WERI-Rb-1 (cell line): ENCODE measurements around the gene SOCS2.

ENCODE experiments used
- DNase-seq: peaks from one replicate; pipeline ENCODE4 v3.0.0-alpha.2; 2020
- H3K27ac ChIP-seq: fragments of 250-450 bp; sonication (Bioruptor Pico); 2 replicates; pipeline ENCODE4 v1.5.1; 2020; ENCODE audit warnings: mild to moderate bottlenecking, moderate library complexity
- H3K27me3 ChIP-seq: fragments of 250-450 bp; sonication (Bioruptor Pico); 2 replicates; pipeline ENCODE4 v1.5.1; 2021; ENCODE audit warnings: mild to moderate bottlenecking, low read depth, moderate library complexity; ENCODE audit not compliant: insufficient read depth, severe bottlenecking
- H3K36me3 ChIP-seq: fragments of 250-450 bp; sonication (Bioruptor Pico); 2 replicates; pipeline ENCODE4 v1.5.1; 2020; ENCODE audit warnings: mild to moderate bottlenecking, moderate library complexity
- H3K4me3 ChIP-seq: 2 replicates; pipeline ENCODE4 v1.5.1; 2011; ENCODE audit warnings: low read depth, mild to moderate bottlenecking, control low read depth, low read length
- H3K9me3 ChIP-seq: fragments of 250-450 bp; sonication (Bioruptor Pico); 2 replicates; pipeline ENCODE4 v1.5.1; 2021; ENCODE audit warnings: mild to moderate bottlenecking, moderate library complexity; ENCODE audit not compliant: severe bottlenecking
- TF ChIP-seq, protein P1 (sequence below): IDR thresholded peaks from 2 replicates; pipeline ENCODE4 v1.5.1; 2011; ENCODE audit warnings: low read depth, mild to moderate bottlenecking, control low read depth, inconsistent platforms, low read length

SOCS2 gene

DNA sequence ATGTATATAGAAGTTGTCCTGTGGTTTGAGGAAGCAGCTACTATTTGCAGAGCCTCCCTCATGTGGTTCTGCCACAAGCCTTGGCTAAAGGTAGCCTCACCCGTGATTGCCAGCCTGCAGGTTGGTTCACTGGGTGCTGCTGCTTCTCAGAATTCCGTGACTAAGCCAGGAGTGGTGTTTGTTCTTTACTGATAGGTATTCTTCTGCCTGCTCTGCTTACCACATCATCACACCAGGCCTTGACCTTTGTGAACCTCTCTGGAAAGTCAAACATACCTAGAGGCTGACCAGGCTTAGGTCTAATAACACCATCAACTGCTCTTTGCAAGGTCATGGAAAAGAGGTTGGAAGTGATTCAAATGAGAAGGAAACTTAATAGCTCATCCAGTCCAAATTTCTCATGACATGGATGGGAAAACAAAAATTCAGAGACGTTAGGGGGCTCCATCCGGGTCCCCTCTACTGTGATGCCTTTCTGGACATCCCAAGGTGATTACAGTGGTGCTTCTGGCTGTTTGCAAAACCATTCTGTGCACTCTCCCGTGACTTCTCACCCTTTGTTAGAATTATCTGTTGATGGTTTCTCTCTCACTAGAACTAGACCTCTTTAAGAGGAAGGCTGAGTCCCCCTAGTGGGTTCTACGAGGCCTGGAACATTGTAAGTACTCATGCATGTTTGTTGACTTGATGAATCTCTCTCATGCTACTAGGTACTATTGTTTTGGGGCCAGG lies 8.5 kb upstream of the SOCS2 start:
- no peaks in the 10 kb centered on the region for H3K27me3 ChIP-seq
- no peaks in the 10 kb centered on the region for H3K36me3 ChIP-seq
- TF ChIP-seq, protein P1, sequence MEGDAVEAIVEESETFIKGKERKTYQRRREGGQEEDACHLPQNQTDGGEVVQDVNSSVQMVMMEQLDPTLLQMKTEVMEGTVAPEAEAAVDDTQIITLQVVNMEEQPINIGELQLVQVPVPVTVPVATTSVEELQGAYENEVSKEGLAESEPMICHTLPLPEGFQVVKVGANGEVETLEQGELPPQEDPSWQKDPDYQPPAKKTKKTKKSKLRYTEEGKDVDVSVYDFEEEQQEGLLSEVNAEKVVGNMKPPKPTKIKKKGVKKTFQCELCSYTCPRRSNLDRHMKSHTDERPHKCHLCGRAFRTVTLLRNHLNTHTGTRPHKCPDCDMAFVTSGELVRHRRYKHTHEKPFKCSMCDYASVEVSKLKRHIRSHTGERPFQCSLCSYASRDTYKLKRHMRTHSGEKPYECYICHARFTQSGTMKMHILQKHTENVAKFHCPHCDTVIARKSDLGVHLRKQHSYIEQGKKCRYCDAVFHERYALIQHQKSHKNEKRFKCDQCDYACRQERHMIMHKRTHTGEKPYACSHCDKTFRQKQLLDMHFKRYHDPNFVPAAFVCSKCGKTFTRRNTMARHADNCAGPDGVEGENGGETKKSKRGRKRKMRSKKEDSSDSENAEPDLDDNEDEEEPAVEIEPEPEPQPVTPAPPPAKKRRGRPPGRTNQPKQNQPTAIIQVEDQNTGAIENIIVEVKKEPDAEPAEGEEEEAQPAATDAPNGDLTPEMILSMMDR, result no peak
- H3K9me3 ChIP-seq, result no peaks in the 10 kb centered on the region
- H3K27ac ChIP-seq, result no peak overlapping the region
- no peak overlapping the region for H3K4me3 ChIP-seq
- DNase-seq, result no peak

DNA sequence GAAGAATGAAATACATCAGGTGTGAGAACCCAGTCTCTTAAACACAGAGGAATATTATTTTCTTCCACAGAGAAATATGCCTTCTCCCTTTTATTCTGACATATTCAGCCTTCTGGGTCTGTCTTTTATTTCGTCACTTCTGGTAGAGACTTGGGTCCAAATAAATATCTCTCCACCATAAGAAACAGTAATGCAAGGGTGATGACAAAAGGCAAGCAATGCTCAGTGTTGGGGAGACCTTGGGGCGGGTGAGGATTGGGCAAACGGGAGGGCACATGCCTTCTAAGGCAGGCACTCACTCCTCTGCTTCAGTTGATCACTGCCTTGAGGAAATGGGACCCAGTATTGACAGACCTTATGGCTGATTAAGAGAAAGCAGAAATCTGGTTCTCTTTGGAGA lies 6.7 kb upstream of the SOCS2 start:
- no peak overlapping the region for H3K27ac ChIP-seq
- TF ChIP-seq, protein P1, result no peak
- DNase-seq, result no peak
- no peaks in the 10 kb centered on the region for H3K27me3 ChIP-seq
- H3K9me3 ChIP-seq, result no peaks in the 10 kb centered on the region
- no peak overlapping the region for H3K4me3 ChIP-seq
- H3K36me3 ChIP-seq, result no peaks in the 10 kb centered on the region; the same call in 1 of the 2 replicates

DNA sequence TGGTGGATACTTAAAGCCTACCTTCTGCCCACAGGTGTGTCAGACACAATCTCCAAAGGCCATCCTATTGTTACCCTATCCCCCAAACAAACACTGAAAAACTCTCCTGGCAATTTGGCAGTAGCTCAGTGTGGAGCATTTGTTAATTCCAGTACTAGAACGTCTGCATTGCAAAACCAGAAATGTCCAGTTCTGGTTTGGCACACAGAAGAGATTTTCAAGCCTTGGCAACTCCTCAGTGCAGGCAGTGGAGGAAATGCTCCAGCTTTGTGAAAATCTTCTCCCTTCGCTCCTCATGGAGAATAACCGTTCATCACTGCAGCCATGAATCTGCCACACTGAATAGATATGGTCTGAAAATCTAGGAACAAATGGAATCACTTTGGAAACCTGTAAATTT lies 5.3 kb upstream of the SOCS2 start:
- Histone ChIP-seq H3K9me3 (no peaks in the 10 kb centered on the region), H3K36me3 (peaks cover 2% of the 10 kb centered on the region; the same call in 1 of the 2 replicates), H3K27me3 (no peaks in the 10 kb centered on the region), H3K4me3 (no peak overlapping the region), H3K27ac (no peak overlapping the region)
- TF ChIP-seq, protein P1, result no peak
- no peak for DNase-seq

DNA sequence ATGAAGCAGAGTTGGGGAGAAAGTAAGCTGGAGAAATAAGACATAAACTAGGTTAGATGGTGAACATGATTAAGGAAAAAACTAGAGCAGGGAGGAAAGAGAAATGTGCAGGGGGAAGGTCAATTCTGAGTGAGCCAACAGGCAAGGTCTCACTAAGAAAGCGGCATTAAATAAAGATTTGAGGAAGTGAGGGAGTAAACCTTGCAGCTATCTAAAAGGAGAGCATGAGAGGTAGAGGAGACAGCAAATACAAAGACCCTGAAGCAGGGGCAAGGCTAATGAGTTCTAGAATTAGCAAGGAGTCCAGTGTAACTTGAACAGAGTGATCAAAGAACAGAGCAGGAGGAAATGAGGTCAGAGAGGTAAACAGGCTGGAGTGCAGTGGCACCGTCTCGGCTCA lies 4.4 kb upstream of the SOCS2 start:
- TF ChIP-seq, protein P1, result no peak
- no peak overlapping the region for H3K4me3 ChIP-seq
- no peak for DNase-seq
- H3K9me3 ChIP-seq, result no peaks in the 10 kb centered on the region
- H3K36me3 ChIP-seq, result peaks cover 4% of the 10 kb centered on the region
- H3K27ac ChIP-seq, result no peak overlapping the region
- no peaks in the 10 kb centered on the region for H3K27me3 ChIP-seq

DNA sequence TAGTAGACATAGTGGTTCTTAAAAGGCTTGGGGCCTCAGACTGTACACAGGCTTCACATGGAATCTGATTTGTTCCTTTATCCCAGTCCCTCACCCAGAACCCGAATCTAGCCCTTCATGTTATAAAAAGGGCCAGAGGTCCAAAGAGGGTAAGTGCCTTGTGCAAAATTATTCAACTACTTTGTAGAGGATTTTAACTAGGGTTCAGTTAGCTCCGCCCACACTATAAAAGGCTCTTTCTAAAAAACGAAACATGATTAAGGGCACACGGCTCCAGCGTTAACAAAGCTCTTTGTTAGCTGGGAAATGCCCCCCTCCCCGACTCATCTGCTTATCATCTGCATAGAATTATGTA lies 3.2 kb upstream of the SOCS2 start:
- H3K27ac ChIP-seq, result no peak overlapping the region

More for the DNA sequence above, 3.2 kb upstream of the SOCS2 start:
- Histone ChIP-seq H3K27me3 (no peaks in the 10 kb centered on the region), H3K9me3 (no peaks in the 10 kb centered on the region), H3K4me3 (no peak overlapping the region), H3K36me3 (peaks cover 4% of the 10 kb centered on the region)
- TF ChIP-seq, protein P1, result no peak
- no peak for DNase-seq
